NCI-H1436 (cell line): ENCODE results near the gene ABHD17B.

Experiments used
- DNase-seq: peaks from one replicate; lab custom pipeline; 2025; lab: John Stamatoyannopoulos, UW

Gene ABHD17B

DNA sequence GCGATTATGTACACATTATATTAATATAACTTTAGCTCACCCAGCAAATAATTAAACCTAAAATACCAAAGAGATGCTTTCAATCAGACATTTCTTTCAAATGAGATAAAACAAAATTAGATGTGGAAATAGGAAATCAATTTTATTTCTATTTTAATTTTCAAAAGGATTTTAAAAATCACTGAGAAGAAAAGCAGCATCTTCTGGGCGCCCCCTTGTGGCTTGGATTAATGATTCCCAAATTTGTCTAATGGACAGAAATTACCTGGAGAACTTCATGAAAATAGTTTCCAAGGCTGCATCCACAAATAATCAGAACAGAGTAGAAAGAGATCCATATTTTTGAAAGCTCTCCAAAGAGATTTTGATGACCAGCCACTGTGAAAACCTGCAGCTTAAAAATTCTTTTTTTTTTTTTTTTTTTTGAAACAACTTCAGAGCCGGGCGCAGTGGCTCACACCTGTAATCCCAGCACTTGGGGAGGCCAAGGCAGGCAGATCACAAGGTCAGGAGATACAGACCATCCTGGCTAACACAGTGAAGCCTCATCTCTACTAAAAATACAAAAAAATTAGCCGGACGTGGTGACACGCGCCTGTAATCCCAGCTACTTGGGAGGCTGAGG, 91.8 kb downstream of the ABHD17B start:
- DNase-seq: no peak

DNA sequence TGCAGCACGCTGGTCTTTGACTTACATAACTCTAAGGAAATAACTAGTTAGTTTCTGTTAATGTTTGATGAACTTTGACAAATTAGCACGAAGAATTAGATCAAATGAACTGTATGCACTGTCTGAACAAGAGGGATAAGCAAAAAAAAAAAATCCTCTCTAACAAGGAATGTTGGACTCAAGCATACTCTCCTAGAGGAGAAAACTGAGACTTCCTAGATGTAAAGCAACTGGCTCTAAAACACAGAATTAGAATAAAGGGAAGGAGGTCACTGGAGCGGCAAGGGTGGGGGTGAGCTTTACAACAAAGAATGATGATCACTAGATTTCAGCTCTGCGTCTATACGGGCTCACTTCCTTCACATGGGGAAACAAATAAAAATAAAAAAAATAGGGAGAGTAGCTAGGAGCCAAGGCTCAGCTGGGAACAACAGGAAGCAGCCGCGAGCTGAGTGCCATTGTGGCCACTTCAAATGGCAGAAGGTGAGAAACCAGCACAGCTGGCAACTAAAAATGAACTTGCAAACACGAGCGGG, 94.0 kb downstream of the ABHD17B start:
- no peak for DNase-seq
